A549 (cell line): ENCODE data around the gene LCN12. TPM values are rescaled to one million over a fixed set of nuclear protein-coding genes. Genes with fewer than 3 reads are reported as not detected.
"Not testable (repeated sequence)": the region's sequence is repeated elsewhere in the genome, so short reads cannot be mapped to it uniquely, and the experiment has no call there.

ENCODE experiments used
- ATAC-seq, 2 experiments: fragments of 200-7000 bp in 1 of 2; fragments of >200 bp in 1 of 2; cut with Nextera tagmentation in 1 of 2; cut with Tn5 transposase in 1 of 2; 3 replicates each; pipeline versions ENCODE4 v1.8.0 to v1.9.1; 2018 to 2020; ENCODE audit warnings: mild to moderate bottlenecking in 1 of 2, moderate library complexity in 1 of 2
- CTCF ChIA-PET: fragments of 300-600 bp; sonication (Branson Sonifier 250); formaldehyde crosslinking; extraction: SDS; loops from one replicate; lab custom pipeline; 2021; ENCODE audit warnings: antibody characterized with exemption, inconsistent platforms; lab: Yijun Ruan, JAX
- POLR2A ChIA-PET: fragments of 350-600 bp; formaldehyde crosslinking; extraction: SDS; loops from one replicate; lab custom pipeline; 2021; ENCODE audit warnings: antibody characterized with exemption, inconsistent platforms; lab: Yijun Ruan, JAX
- DNase-seq, 2 experiments: peaks; one replicate each; pipeline versions ENCODE4 v3.0.0 to v3.0.0-alpha.2; 2011 to 2016; ENCODE audit warnings: low read depth in 1 of 2, low spot score in 1 of 2
- FAIRE-seq: peaks from 2 replicates; lab custom pipeline; 2011; peaks lifted over from hg19 to GRCh38; lab: Jason Lieb, UNC
- H3K27ac ChIP-seq, 2 experiments: fragments of >200 bp; sonication (Bioruptor Twin); formaldehyde crosslinking; 3 replicates each; pipeline ENCODE4 v1.5.1; 2016 to 2017
- H3K4me1 ChIP-seq: fragments of >200 bp; sonication (Bioruptor Twin); formaldehyde crosslinking; 3 replicates; pipeline ENCODE4 v1.6.1; 2016
- H3K4me2 ChIP-seq: fragments of >200 bp; sonication (Bioruptor Twin); formaldehyde crosslinking; 3 replicates; pipeline ENCODE4 v1.6.1; 2016
- H3K4me3 ChIP-seq: fragments of >200 bp; sonication (Bioruptor Twin); formaldehyde crosslinking; 3 replicates; pipeline ENCODE4 v1.5.1; 2016
- H3K9me3 ChIP-seq: fragments of >200 bp; sonication (Bioruptor Twin); formaldehyde crosslinking; 3 replicates; pipeline ENCODE4 v1.6.1; 2016
- CTCF ChIP-seq: fragments of >200 bp; sonication (Bioruptor Twin); formaldehyde crosslinking; IDR thresholded peaks from 3 replicates; pipeline ENCODE4 v1.5.1; 2016
- WGBS: methylation state at CpG from one replicate; pipeline ENCODE4 v1.1.6; 2017; ENCODE audit errors: missing lambda C conversion rate; 5-methylcytosine and 5-hydroxymethylcytosine counted together
- polyA plus RNA-seq, 4 experiments: library from polyadenylated mRNA; depleted of rRNA in 3 of 4; stranded (reverse); fragments of >200 nt; fragmentation: RNase III in 1 of 4; extraction: RNeasy Plus Mini Kit Qiagen cat#74134 plus additional on column Dnase treatment in 1 of 4; gene quantifications; 2 replicates in 3 of 4; 3 replicates in 1 of 4; pipeline ENCODE4 v1.2.3, GENCODE V29; 2011 to 2017

LCN12 gene
- polyA plus RNA-seq, 2 of the 4 experiments (the other 2 are of a cell fraction) = 0.74 to 3.0 TPM

GRCh38 chr9:137004285-137004684, 52.2 kb downstream of the LCN12 start:
- H3K4me1 ChIP-seq = peaks cover 15% of the 10 kb centered on the region
- CTCF ChIA-PET = interaction anchor here (1.1 to 6.1 kb wide), 9 partner anchors 8 to 161 kb away, joined by 3 to 37 read pairs (median 5); partner anchors contain the start of genes ABCA2, AJM1 and CLIC3
- H3K27ac ChIP-seq, H3K9me3 ChIP-seq, POLR2A ChIA-PET, FAIRE-seq: not testable (repeated sequence)
- DNase-seq = peak in 1 of 2 experiments; percentile 34
- TF ChIP-seq CTCF = peak; percentile 20; the same call in 1 of the 3 replicates
- TF ChIP-seq, all 56 proteins: peak for 1; not testable (repeated sequence) for 55
- H3K4me3 ChIP-seq, ATAC-seq, H3K4me2 ChIP-seq: not testable (repeated sequence)
- 28% methylated on average over 17 of the region's 17 CpGs for WGBS

Other genes with a start within 250 kb of the LCN12 start
Only the 30 nearest of the 33 such genes appear.
- not detected in 2 replicates for gene LCN10, start 209.3 kb upstream of the LCN12 start, polyA plus RNA-seq (2011; rRNA removed)
- not detected in 3 replicates for gene LCN10, start 209.3 kb upstream of the LCN12 start, polyA plus RNA-seq (2017; fragmentation: RNase III; extraction: RNeasy Plus Mini Kit Qiagen cat#74134 plus additional on column Dnase treatment)
- gene LCN6, start 203.7 kb upstream of the LCN12 start, polyA plus RNA-seq (2011; rRNA removed) = not detected in 2 replicates
- not detected in 3 replicates for gene LCN6, start 203.7 kb upstream of the LCN12 start, polyA plus RNA-seq (2017; fragmentation: RNase III; extraction: RNeasy Plus Mini Kit Qiagen cat#74134 plus additional on column Dnase treatment)
- not detected in 2 replicates for gene LCN8, start 194.0 kb upstream of the LCN12 start, polyA plus RNA-seq (2011; rRNA removed)
- gene LCN8, start 194.0 kb upstream of the LCN12 start, polyA plus RNA-seq (2017; fragmentation: RNase III; extraction: RNeasy Plus Mini Kit Qiagen cat#74134 plus additional on column Dnase treatment) = not detected in 3 replicates
- gene LCN15, start 187.8 kb upstream of the LCN12 start, polyA plus RNA-seq (2011; rRNA removed) = 0.10 and 0.24 TPM in 2 replicates
- 0.07 to 0.09 TPM in 2 of 3 replicates, not detected in the other for gene LCN15, start 187.8 kb upstream of the LCN12 start, polyA plus RNA-seq (2017; fragmentation: RNase III; extraction: RNeasy Plus Mini Kit Qiagen cat#74134 plus additional on column Dnase treatment)
- 64.5 and 78.0 TPM in 2 replicates for gene TMEM141, start 160.9 kb upstream of the LCN12 start, polyA plus RNA-seq (2011; rRNA removed)
- gene TMEM141, start 160.9 kb upstream of the LCN12 start, polyA plus RNA-seq (2017; fragmentation: RNase III; extraction: RNeasy Plus Mini Kit Qiagen cat#74134 plus additional on column Dnase treatment) = 69.9 to 71.0 TPM (median 70.7 TPM) in 3 replicates
- 1.4 and 1.6 TPM in 2 replicates for gene CCDC183, start 155.9 kb upstream of the LCN12 start, polyA plus RNA-seq (2011; rRNA removed)
- 0.58 to 1.1 TPM (median 0.90 TPM) in 3 replicates for gene CCDC183, start 155.9 kb upstream of the LCN12 start, polyA plus RNA-seq (2017; fragmentation: RNase III; extraction: RNeasy Plus Mini Kit Qiagen cat#74134 plus additional on column Dnase treatment)
- gene RABL6, start 144.3 kb upstream of the LCN12 start, polyA plus RNA-seq (2011; rRNA removed) = 46.8 and 53.5 TPM in 2 replicates
- gene RABL6, start 144.3 kb upstream of the LCN12 start, polyA plus RNA-seq (2017; fragmentation: RNase III; extraction: RNeasy Plus Mini Kit Qiagen cat#74134 plus additional on column Dnase treatment) = 70.3 to 72.2 TPM (median 71.4 TPM) in 3 replicates
- gene AJM1, start 109.8 kb upstream of the LCN12 start, polyA plus RNA-seq (2011; rRNA removed) = 0.75 and 0.76 TPM in 2 replicates
- 3.0 to 3.6 TPM (median 3.2 TPM) in 3 replicates for gene AJM1, start 109.8 kb upstream of the LCN12 start, polyA plus RNA-seq (2017; fragmentation: RNase III; extraction: RNeasy Plus Mini Kit Qiagen cat#74134 plus additional on column Dnase treatment)
- gene PHPT1, start 102.9 kb upstream of the LCN12 start, polyA plus RNA-seq (2011; rRNA removed) = 104 and 123 TPM in 2 replicates
- 234 to 261 TPM (median 239 TPM) in 3 replicates for gene PHPT1, start 102.9 kb upstream of the LCN12 start, polyA plus RNA-seq (2017; fragmentation: RNase III; extraction: RNeasy Plus Mini Kit Qiagen cat#74134 plus additional on column Dnase treatment)
- gene MAMDC4, start 99.9 kb upstream of the LCN12 start, polyA plus RNA-seq (2011; rRNA removed) = 1.3 and 1.5 TPM in 2 replicates
- 7.3 to 9.1 TPM (median 7.6 TPM) in 3 replicates for gene MAMDC4, start 99.9 kb upstream of the LCN12 start, polyA plus RNA-seq (2017; fragmentation: RNase III; extraction: RNeasy Plus Mini Kit Qiagen cat#74134 plus additional on column Dnase treatment)
- 284 and 464 TPM in 2 replicates for gene EDF1, start 86.0 kb upstream of the LCN12 start, polyA plus RNA-seq (2011; rRNA removed)
- gene EDF1, start 86.0 kb upstream of the LCN12 start, polyA plus RNA-seq (2017; fragmentation: RNase III; extraction: RNeasy Plus Mini Kit Qiagen cat#74134 plus additional on column Dnase treatment) = 472 to 560 TPM (median 477 TPM) in 3 replicates
- 23.8 and 24.5 TPM in 2 replicates for gene TRAF2, start 65.8 kb upstream of the LCN12 start, polyA plus RNA-seq (2011; rRNA removed)
- gene TRAF2, start 65.8 kb upstream of the LCN12 start, polyA plus RNA-seq (2017; fragmentation: RNase III; extraction: RNeasy Plus Mini Kit Qiagen cat#74134 plus additional on column Dnase treatment) = 36.4 to 49.4 TPM (median 39.5 TPM) in 3 replicates
- 37.3 and 37.5 TPM in 2 replicates for gene FBXW5, start 7.5 kb upstream of the LCN12 start, polyA plus RNA-seq (2011; rRNA removed)
- gene FBXW5, start 7.5 kb upstream of the LCN12 start, polyA plus RNA-seq (2017; fragmentation: RNase III; extraction: RNeasy Plus Mini Kit Qiagen cat#74134 plus additional on column Dnase treatment) = 59.3 to 61.4 TPM (median 59.5 TPM) in 3 replicates
- gene C8G, start 7.0 kb upstream of the LCN12 start, polyA plus RNA-seq (2011; rRNA removed) = 0.41 and 0.45 TPM in 2 replicates
- gene C8G, start 7.0 kb upstream of the LCN12 start, polyA plus RNA-seq (2017; fragmentation: RNase III; extraction: RNeasy Plus Mini Kit Qiagen cat#74134 plus additional on column Dnase treatment) = 1.1 to 1.3 TPM (median 1.1 TPM) in 3 replicates
- 0.31 and 0.33 TPM in 2 replicates for gene PTGDS, start 25.2 kb downstream of the LCN12 start, polyA plus RNA-seq (2011; rRNA removed)
- gene PTGDS, start 25.2 kb downstream of the LCN12 start, polyA plus RNA-seq (2017; fragmentation: RNase III; extraction: RNeasy Plus Mini Kit Qiagen cat#74134 plus additional on column Dnase treatment) = 0.18 to 0.34 TPM (median 0.26 TPM) in 3 replicates
- 0.04 and 0.19 TPM in 2 replicates for gene LCNL1, start 30.7 kb downstream of the LCN12 start, polyA plus RNA-seq (2011; rRNA removed)
- 0.05 to 0.08 TPM (median 0.08 TPM) in 3 replicates for gene LCNL1, start 30.7 kb downstream of the LCN12 start, polyA plus RNA-seq (2017; fragmentation: RNase III; extraction: RNeasy Plus Mini Kit Qiagen cat#74134 plus additional on column Dnase treatment)
- 12.6 and 15.6 TPM in 2 replicates for gene PAXX, start 40.1 kb downstream of the LCN12 start, polyA plus RNA-seq (2011; rRNA removed)
- gene PAXX, start 40.1 kb downstream of the LCN12 start, polyA plus RNA-seq (2017; fragmentation: RNase III; extraction: RNeasy Plus Mini Kit Qiagen cat#74134 plus additional on column Dnase treatment) = 50.7 to 57.0 TPM (median 53.2 TPM) in 3 replicates
- 0.33 and 0.61 TPM in 2 replicates for gene CLIC3, start 44.3 kb downstream of the LCN12 start, polyA plus RNA-seq (2011; rRNA removed)
- gene CLIC3, start 44.3 kb downstream of the LCN12 start, polyA plus RNA-seq (2017; fragmentation: RNase III; extraction: RNeasy Plus Mini Kit Qiagen cat#74134 plus additional on column Dnase treatment) = 5.1 to 6.6 TPM (median 6.4 TPM) in 3 replicates
- gene ABCA2, start 76.0 kb downstream of the LCN12 start, polyA plus RNA-seq (2011; rRNA removed) = 8.3 and 10.1 TPM in 2 replicates
- 23.0 to 25.6 TPM (median 24.7 TPM) in 3 replicates for gene ABCA2, start 76.0 kb downstream of the LCN12 start, polyA plus RNA-seq (2017; fragmentation: RNase III; extraction: RNeasy Plus Mini Kit Qiagen cat#74134 plus additional on column Dnase treatment)
- not detected in 2 replicates for gene FUT7, start 79.8 kb downstream of the LCN12 start, polyA plus RNA-seq (2011; rRNA removed)
- gene FUT7, start 79.8 kb downstream of the LCN12 start, polyA plus RNA-seq (2017; fragmentation: RNase III; extraction: RNeasy Plus Mini Kit Qiagen cat#74134 plus additional on column Dnase treatment) = 0.07 TPM in 1 of 3 replicates, not detected in the others
- 12.7 and 13.0 TPM in 2 replicates for gene NPDC1, start 93.9 kb downstream of the LCN12 start, polyA plus RNA-seq (2011; rRNA removed)
- 33.2 to 40.6 TPM (median 40.2 TPM) in 3 replicates for gene NPDC1, start 93.9 kb downstream of the LCN12 start, polyA plus RNA-seq (2017; fragmentation: RNase III; extraction: RNeasy Plus Mini Kit Qiagen cat#74134 plus additional on column Dnase treatment)
- gene ENTPD2, start 101.8 kb downstream of the LCN12 start, polyA plus RNA-seq (2011; rRNA removed) = 0.75 and 2.3 TPM in 2 replicates
- gene ENTPD2, start 101.8 kb downstream of the LCN12 start, polyA plus RNA-seq (2017; fragmentation: RNase III; extraction: RNeasy Plus Mini Kit Qiagen cat#74134 plus additional on column Dnase treatment) = 0.71 to 1.2 TPM (median 1.1 TPM) in 3 replicates
- 6.5 and 6.9 TPM in 2 replicates for gene SAPCD2, start 118.3 kb downstream of the LCN12 start, polyA plus RNA-seq (2011; rRNA removed)
- gene SAPCD2, start 118.3 kb downstream of the LCN12 start, polyA plus RNA-seq (2017; fragmentation: RNase III; extraction: RNeasy Plus Mini Kit Qiagen cat#74134 plus additional on column Dnase treatment) = 13.1 to 16.4 TPM (median 14.6 TPM) in 3 replicates
- 1.2 and 1.9 TPM in 2 replicates for gene UAP1L1, start 125.2 kb downstream of the LCN12 start, polyA plus RNA-seq (2011; rRNA removed)
- gene UAP1L1, start 125.2 kb downstream of the LCN12 start, polyA plus RNA-seq (2017; fragmentation: RNase III; extraction: RNeasy Plus Mini Kit Qiagen cat#74134 plus additional on column Dnase treatment) = 4.8 to 7.8 TPM (median 6.0 TPM) in 3 replicates
- gene MAN1B1, start 134.7 kb downstream of the LCN12 start, polyA plus RNA-seq (2011; rRNA removed) = 31.7 and 47.8 TPM in 2 replicates
- 45.1 to 48.6 TPM (median 47.0 TPM) in 3 replicates for gene MAN1B1, start 134.7 kb downstream of the LCN12 start, polyA plus RNA-seq (2017; fragmentation: RNase III; extraction: RNeasy Plus Mini Kit Qiagen cat#74134 plus additional on column Dnase treatment)
- gene DPP7, start 162.5 kb downstream of the LCN12 start, polyA plus RNA-seq (2011; rRNA removed) = 27.6 and 36.0 TPM in 2 replicates
- gene DPP7, start 162.5 kb downstream of the LCN12 start, polyA plus RNA-seq (2017; fragmentation: RNase III; extraction: RNeasy Plus Mini Kit Qiagen cat#74134 plus additional on column Dnase treatment) = 61.3 to 71.8 TPM (median 68.5 TPM) in 3 replicates
- 0.11 and 0.13 TPM in 2 replicates for gene GRIN1, start 186.9 kb downstream of the LCN12 start, polyA plus RNA-seq (2011; rRNA removed)
- 0.30 to 0.51 TPM (median 0.45 TPM) in 3 replicates for gene GRIN1, start 186.9 kb downstream of the LCN12 start, polyA plus RNA-seq (2017; fragmentation: RNase III; extraction: RNeasy Plus Mini Kit Qiagen cat#74134 plus additional on column Dnase treatment)
- gene LRRC26, start 217.8 kb downstream of the LCN12 start, polyA plus RNA-seq (2011; rRNA removed) = 0.08 and 0.09 TPM in 2 replicates
- 0.80 to 1.2 TPM (median 1.0 TPM) in 3 replicates for gene LRRC26, start 217.8 kb downstream of the LCN12 start, polyA plus RNA-seq (2017; fragmentation: RNase III; extraction: RNeasy Plus Mini Kit Qiagen cat#74134 plus additional on column Dnase treatment)
- gene TMEM210, start 219.8 kb downstream of the LCN12 start, polyA plus RNA-seq (2011; rRNA removed) = not detected in 2 replicates
- gene TMEM210, start 219.8 kb downstream of the LCN12 start, polyA plus RNA-seq (2017; fragmentation: RNase III; extraction: RNeasy Plus Mini Kit Qiagen cat#74134 plus additional on column Dnase treatment) = not detected in 3 replicates
- gene ANAPC2, start 236.3 kb downstream of the LCN12 start, polyA plus RNA-seq (2011; rRNA removed) = 17.5 and 22.3 TPM in 2 replicates
- gene ANAPC2, start 236.3 kb downstream of the LCN12 start, polyA plus RNA-seq (2017; fragmentation: RNase III; extraction: RNeasy Plus Mini Kit Qiagen cat#74134 plus additional on column Dnase treatment) = 35.4 to 40.7 TPM (median 39.9 TPM) in 3 replicates